ENCODE data around the gene KDM4B.

Gene KDM4B

GRCh38 chr19:5093948-5094718, 125.2 kb downstream of the KDM4B start:
- DNase-seq = no peak

GRCh38 chr19:5094768-5095567, 126.1 kb downstream of the KDM4B start:
- DNase-seq = no peak

- no peak for DNase-seq
Measured at GRCh38 chr19:5095568-5095850, 126.6 kb downstream of the KDM4B start.

- no peak for DNase-seq
Measured at GRCh38 chr19:5096536-5096935, 127.6 kb downstream of the KDM4B start.

GRCh38 chr19:5097331-5097930, 128.5 kb downstream of the KDM4B start:
- DNase-seq = no peak

GRCh38 chr19:5097959-5098623, 129.2 kb downstream of the KDM4B start:
- DNase-seq = no peak

GRCh38 chr19:5098646-5099045, 129.7 kb downstream of the KDM4B start:
- DNase-seq = no peak

- DNase-seq = no peak
Measured at GRCh38 chr19:5099701-5100221, 130.8 kb downstream of the KDM4B start.

GRCh38 chr19:5101871-5102270, 133.0 kb downstream of the KDM4B start:
- DNase-seq = no peak

- no peak for DNase-seq
Measured at GRCh38 chr19:5102520-5102919, 133.6 kb downstream of the KDM4B start.

GRCh38 chr19:5103061-5103701, 134.3 kb downstream of the KDM4B start:
- DNase-seq = no peak

GRCh38 chr19:5103812-5104410, 135.0 kb downstream of the KDM4B start:
- no peak for DNase-seq

- no peak for DNase-seq
Measured at GRCh38 chr19:5104871-5105351, 136.0 kb downstream of the KDM4B start.

GRCh38 chr19:5106191-5106726, 137.3 kb downstream of the KDM4B start:
- DNase-seq = no peak

GRCh38 chr19:5106971-5107370, 138.1 kb downstream of the KDM4B start:
- no peak for DNase-seq

GRCh38 chr19:5107432-5108122, 138.7 kb downstream of the KDM4B start:
- DNase-seq = no peak

- DNase-seq = no peak
Measured at GRCh38 chr19:5108123-5108596, 139.2 kb downstream of the KDM4B start.

- DNase-seq = no peak
Measured at GRCh38 chr19:5108866-5109265, 140.0 kb downstream of the KDM4B start.

- DNase-seq = no peak
Measured at GRCh38 chr19:5109560-5109959, 140.6 kb downstream of the KDM4B start.

- no peak for DNase-seq
Measured at GRCh38 chr19:5110546-5110945, 141.6 kb downstream of the KDM4B start.

GRCh38 chr19:5111051-5111450, 142.1 kb downstream of the KDM4B start:
- DNase-seq = no peak
